Suprapubic skin (tissue), 4 donors: Measurements from ENCODE around the gene CYP26C1. TPM values are rescaled to one million over a fixed set of nuclear protein-coding genes. Genes with fewer than 3 reads are reported as not detected.

Experiments
- DNase-seq, 2 donors: peaks; one replicate each; pipeline ENCODE4 v3.0.0-alpha.2; 2019; ENCODE audit warnings: low spot score in 2 of 2
- H3K27ac ChIP-seq: fragments of 200-600 bp; sonication (generic); one replicate; pipeline ENCODE4 v1.5.1; 2019
- H3K27me3 ChIP-seq: fragments of 200-600 bp; sonication (generic); one replicate; pipeline ENCODE4 v1.5.1; 2019
- H3K36me3 ChIP-seq: fragments of 200-600 bp; sonication (generic); one replicate; pipeline ENCODE4 v1.5.1; 2019
- H3K4me1 ChIP-seq: fragments of 200-600 bp; sonication (generic); one replicate; pipeline ENCODE4 v1.5.1; 2019
- H3K4me3 ChIP-seq: fragments of 200-600 bp; sonication (generic); one replicate; pipeline ENCODE4 v1.5.1; 2019; ENCODE audit warnings: mild to moderate bottlenecking
- H3K9me3 ChIP-seq: fragments of 200-600 bp; sonication (generic); one replicate; pipeline ENCODE4 v1.5.1; 2019
- CTCF ChIP-seq, 2 donors: fragments of 200-600 bp in 1 of 2; fragments of 450-650 bp in 1 of 2; sonication (generic) in 1 of 2; IDR thresholded peaks; one replicate each; pipeline ENCODE4 v1.5.1; 2016 to 2019; ENCODE audit warnings: antibody characterized with exemption in 2 of 2, mild to moderate bottlenecking in 1 of 2, moderate library complexity in 1 of 2
- EP300 ChIP-seq: sonication (generic); formaldehyde crosslinking; IDR thresholded peaks from one replicate; pipeline ENCODE4 v1.6.1; 2017; ENCODE audit warnings: antibody characterized with exemption
- POLR2A ChIP-seq, 2 donors: fragments of 450-650 bp; IDR thresholded peaks; one replicate each; pipeline ENCODE4 v1.6.1; 2017; ENCODE audit warnings: antibody characterized with exemption in 2 of 2, mild to moderate bottlenecking in 2 of 2, moderate library complexity in 2 of 2
- POLR2AphosphoS5 ChIP-seq, 3 donors: sonication (generic); formaldehyde crosslinking; IDR thresholded peaks; one replicate each; pipeline ENCODE4 v1.6.1; 2017; ENCODE audit warnings: antibody characterized with exemption in 3 of 3
- WGBS: methylation state at CpG from one replicate; pipeline ENCODE4 v1.1.5; 2018; 5-methylcytosine and 5-hydroxymethylcytosine counted together
- total RNA-seq, 4 donors: library from RNA; depleted of rRNA; stranded (reverse); fragments of >200 nt; gene quantifications; one replicate each; pipeline ENCODE4 v1.1.0, GENCODE V29; 2016

CYP26C1 gene
- total RNA-seq, 4 donors from 2014 or later: 0.21 TPM; not detected in 3

GRCh38 chr10:93087846-93088245 lies 27.2 kb downstream of the CYP26C1 start:
- no peak for TF ChIP-seq POLR2AphosphoS5 (IDR thresholded peaks at IDR 0.05)
- no peak for TF ChIP-seq POLR2A (IDR thresholded peaks at IDR 0.05)
- TF ChIP-seq EP300: no peak
- TF ChIP-seq CTCF (IDR thresholded peaks at IDR 0.05): no peak
- 64% methylated on average over 3 of the region's 3 CpGs for WGBS

GRCh38 chr10:93088466-93088865 lies 27.9 kb downstream of the CYP26C1 start:
- Histone ChIP-seq H3K27me3 (no peaks in the 10 kb centered on the region), H3K4me3 (no peak overlapping the region), H3K27ac (no peak overlapping the region), H3K9me3 (no peaks in the 10 kb centered on the region), H3K4me1 (no peaks in the 10 kb centered on the region), H3K36me3 (no peaks in the 10 kb centered on the region)
- DNase-seq: no peak
- TF ChIP-seq POLR2AphosphoS5 (IDR thresholded peaks at IDR 0.05) (no peak), CTCF (IDR thresholded peaks at IDR 0.05) (no peak), EP300 (no peak), POLR2A (IDR thresholded peaks at IDR 0.05) (no peak)
- 69% methylated on average over 4 of the region's 4 CpGs for WGBS

More at GRCh38 chr10:93087846-93088245, 27.2 kb downstream of the CYP26C1 start:
- H3K4me1 ChIP-seq: no peaks in the 10 kb centered on the region
- no peak for DNase-seq
- H3K27ac ChIP-seq: no peak overlapping the region
- H3K27me3 ChIP-seq: no peaks in the 10 kb centered on the region
- H3K4me3 ChIP-seq: no peak overlapping the region
- no peaks in the 10 kb centered on the region for H3K36me3 ChIP-seq
- no peaks in the 10 kb centered on the region for H3K9me3 ChIP-seq

GRCh38 chr10:93090619-93091018 lies 30.0 kb downstream of the CYP26C1 start:
- no peaks in the 10 kb centered on the region for H3K36me3 ChIP-seq
- no peaks in the 10 kb centered on the region for H3K9me3 ChIP-seq
- H3K27ac ChIP-seq: no peak overlapping the region
- 86% methylated on average over 2 of the region's 2 CpGs for WGBS
- H3K27me3 ChIP-seq: no peaks in the 10 kb centered on the region
- DNase-seq: no peak
- no peak for TF ChIP-seq CTCF (IDR thresholded peaks at IDR 0.05)
- no peak for TF ChIP-seq EP300
- no peak for TF ChIP-seq POLR2A (IDR thresholded peaks at IDR 0.05)
- no peak for TF ChIP-seq POLR2AphosphoS5 (IDR thresholded peaks at IDR 0.05)
- no peak overlapping the region for H3K4me3 ChIP-seq
- no peaks in the 10 kb centered on the region for H3K4me1 ChIP-seq

- WGBS: 92% methylated on average over 3 of the region's 3 CpGs
- no peak for TF ChIP-seq POLR2AphosphoS5 (IDR thresholded peaks at IDR 0.05)
- no peak for TF ChIP-seq EP300
- TF ChIP-seq CTCF (IDR thresholded peaks at IDR 0.05): no peak
- TF ChIP-seq POLR2A (IDR thresholded peaks at IDR 0.05): no peak
- no peaks in the 10 kb centered on the region for H3K36me3 ChIP-seq
Measured at GRCh38 chr10:93091960-93092359, 31.4 kb downstream of the CYP26C1 start.

GRCh38 chr10:93095225-93095624 lies 34.6 kb downstream of the CYP26C1 start:
- no peak overlapping the region for H3K27ac ChIP-seq
- no peak for DNase-seq
- no peak overlapping the region for H3K4me3 ChIP-seq
- no peaks in the 10 kb centered on the region for H3K36me3 ChIP-seq
- H3K27me3 ChIP-seq: no peaks in the 10 kb centered on the region
- no peaks in the 10 kb centered on the region for H3K4me1 ChIP-seq
- WGBS: 44% methylated on average over 1 of the region's 1 CpG
- no peak for TF ChIP-seq CTCF (IDR thresholded peaks at IDR 0.05)
- H3K9me3 ChIP-seq: no peaks in the 10 kb centered on the region

More at GRCh38 chr10:93091960-93092359, 31.4 kb downstream of the CYP26C1 start:
- no peaks in the 10 kb centered on the region for H3K9me3 ChIP-seq
- no peaks in the 10 kb centered on the region for H3K4me1 ChIP-seq
- DNase-seq: no peak
- no peaks in the 10 kb centered on the region for H3K27me3 ChIP-seq
- no peak overlapping the region for H3K27ac ChIP-seq
- no peak overlapping the region for H3K4me3 ChIP-seq
